Stimulated activated CD4-positive, alpha-beta T cell treated with anti-CD3 and anti-CD28 coated beads, Interleukin-4, amount 100 ng/mL, for 48 hours (primary cell): ENCODE data around the gene AOC2.
"Not testable (repeated sequence)": the region's sequence is repeated elsewhere in the genome, so short reads cannot be mapped to it uniquely, and the experiment has no call there.

Experiments used
- DNase-seq, 2 donors: peaks; one replicate each; pipeline ENCODE4 v3.0.0-alpha.2; 2020; ENCODE audit warnings: low read depth in 2 of 2

The AOC2 gene

GRCh38 chr17:42881706-42882105, 37.3 kb downstream of the AOC2 start:
- not testable (repeated sequence) for DNase-seq

- DNase-seq: no peak
These were observed 37.8 kb downstream of the AOC2 start for GRCh38 chr17:42882166-42882565.

- DNase-seq: no peak
These were observed 39.6 kb downstream of the AOC2 start for GRCh38 chr17:42883802-42884558.

GRCh38 chr17:42885806-42886205, 41.4 kb downstream of the AOC2 start:
- not testable (repeated sequence) for DNase-seq

- DNase-seq: no peak
These were observed 42.1 kb downstream of the AOC2 start for GRCh38 chr17:42886283-42887176.

- no peak for DNase-seq
These were observed 45.4 kb downstream of the AOC2 start for GRCh38 chr17:42889809-42890208.

- DNase-seq: no peak
These were observed 47.3 kb downstream of the AOC2 start for GRCh38 chr17:42891539-42892152.

- DNase-seq: no peak
These were observed 49.0 kb downstream of the AOC2 start for GRCh38 chr17:42893359-42893758.

- DNase-seq: no peak
These were observed 50.2 kb downstream of the AOC2 start for GRCh38 chr17:42894283-42895184.

- no peak for DNase-seq
These were observed 50.8 kb downstream of the AOC2 start for GRCh38 chr17:42895185-42895555.

GRCh38 chr17:42898147-42898811, 53.9 kb downstream of the AOC2 start:
- no peak for DNase-seq

- DNase-seq: not testable (repeated sequence)
These were observed 55.6 kb downstream of the AOC2 start for GRCh38 chr17:42899981-42900380.
